Muscle of leg (tissue), 16 donors: ENCODE data around the gene NKX6-1. TPM values are rescaled to one million over a fixed set of nuclear protein-coding genes. Genes with fewer than 3 reads are reported as not detected.

ENCODE experiments used
- DNase-seq: peaks from one replicate; pipeline ENCODE4 v3.0.0; 2013
- H3K27ac ChIP-seq: one replicate; pipeline ENCODE4 v1.5.1; 2013; ENCODE audit warnings: mild to moderate bottlenecking, low read length, control low read depth
- H3K27me3 ChIP-seq: one replicate; pipeline ENCODE4 v1.6.1; 2013; ENCODE audit warnings: low read length; ENCODE audit not compliant: control insufficient read depth, insufficient read depth
- H3K36me3 ChIP-seq: one replicate; pipeline ENCODE4 v1.6.1; 2013; ENCODE audit warnings: low read length; ENCODE audit not compliant: control insufficient read depth, insufficient read depth
- H3K4me1 ChIP-seq: one replicate; pipeline ENCODE4 v1.6.1; 2013; ENCODE audit warnings: low read length; ENCODE audit not compliant: control insufficient read depth, insufficient read depth
- H3K4me3 ChIP-seq: one replicate; pipeline ENCODE4 v1.5.1; 2013; ENCODE audit warnings: low read length, control low read depth
- H3K9me3 ChIP-seq: replicated peaks from 2 replicates; pipeline ENCODE4 v1.6.1; 2013; ENCODE audit warnings: low read depth, low read length; ENCODE audit not compliant: control insufficient read depth
- WGBS: methylation state at CpG from one replicate; pipeline ENCODE4 v1.1.5; 2013; ENCODE audit warnings: missing lambda C conversion rate; ENCODE audit not compliant: insufficient coverage; 5-methylcytosine and 5-hydroxymethylcytosine counted together
- long read RNA-seq, 11 donors: transcript quantifications; one replicate each; lab custom pipeline, GENCODE V29; 2026
- polyA plus RNA-seq, 8 donors: library from polyadenylated mRNA; unstranded; fragments of 120-200 nt; gene quantifications; one replicate each; pipeline versions ENCODE4 v1.2.1 to v1.2.3, GENCODE V29; 2013; ENCODE audit warnings: inconsistent platforms in 1 of 8, low replicate concordance in 1 of 8; ENCODE audit not compliant: insufficient read length in 8 of 8, insufficient read depth in 1 of 8
- total RNA-seq: library from RNA; stranded (reverse); fragments of 120-200 nt; gene quantifications from one replicate; pipeline ENCODE4 v1.2.4, GENCODE V29; 2013

Gene NKX6-1
- total RNA-seq (not detected), polyA plus RNA-seq (under 1 TPM in 2 of 8 donors, not detected in 6; 0.05 to 0.23 TPM)
- long read RNA-seq, donor 1, result 0 reads
- long read RNA-seq, donor 2, result 0 reads
- long read RNA-seq, donor 3, result 0 reads
- long read RNA-seq, donor 4, result 0 reads
- long read RNA-seq, donor 5, result 0 reads
- long read RNA-seq, donor 6, result 0 reads
- long read RNA-seq, donor 7, result 0 reads
- long read RNA-seq, donor 8, result 0 reads
- long read RNA-seq, donor 9, result 0 reads
- long read RNA-seq, donor 10, result 0 reads
- long read RNA-seq, donor 11, result 0 reads

GRCh38 chr4:84498935-84499623 is at the start of gene NKX6-1:
TSS of gene NKX6-1 (minus strand) at chr4:84499292. CDS start at chr4:84498228, 1,064 bp downstream.
- peak; percentile 77 for DNase-seq
- Histone ChIP-seq H3K4me1 (peaks cover 30% of the 10 kb centered on the region), H3K9me3 (no peaks in the 10 kb centered on the region), H3K36me3 (no peaks in the 10 kb centered on the region), H3K27me3 (peaks cover 88% of the 10 kb centered on the region), H3K4me3 (peak within 1 kb of the TSS; percentile 37), H3K27ac (no peak within 1 kb of the TSS)
- under 1% methylated on average over 33 of the region's 47 CpGs for WGBS

GRCh38 chr4:84547211-84547610 is 48.1 kb upstream of the NKX6-1 start:
- no peaks in the 10 kb centered on the region for H3K4me1 ChIP-seq
- no peak overlapping the region for H3K4me3 ChIP-seq
- no peaks in the 10 kb centered on the region for H3K36me3 ChIP-seq
- H3K27ac ChIP-seq, result no peak overlapping the region
- H3K27me3 ChIP-seq, result peaks cover 2% of the 10 kb centered on the region
- no CpG with 5 or more reads among the region's 3 CpGs for WGBS
- no peak for DNase-seq
- no peaks in the 10 kb centered on the region for H3K9me3 ChIP-seq

GRCh38 chr4:84545093-84545492 is 46.0 kb upstream of the NKX6-1 start:
- Histone ChIP-seq H3K27ac (no peak overlapping the region), H3K36me3 (no peaks in the 10 kb centered on the region), H3K4me3 (no peak overlapping the region), H3K9me3 (no peaks in the 10 kb centered on the region), H3K27me3 (peaks cover 2% of the 10 kb centered on the region), H3K4me1 (no peaks in the 10 kb centered on the region)
- WGBS, result 100% methylated on average over 1 of the region's 5 CpGs
- DNase-seq, result no peak

- Histone ChIP-seq H3K36me3 (no peaks in the 10 kb centered on the region), H3K9me3 (no peaks in the 10 kb centered on the region), H3K4me3 (no peak overlapping the region), H3K4me1 (no peaks in the 10 kb centered on the region), H3K27me3 (peaks cover 2% of the 10 kb centered on the region), H3K27ac (no peak overlapping the region)
- WGBS, result no CpG with 5 or more reads among the region's 2 CpGs
- no peak for DNase-seq
Measured at GRCh38 chr4:84535901-84536300, 36.8 kb upstream of the NKX6-1 start.

GRCh38 chr4:84531689-84532088 is 32.6 kb upstream of the NKX6-1 start:
- H3K27ac ChIP-seq, result no peak overlapping the region
- DNase-seq, result no peak
- H3K36me3 ChIP-seq, result no peaks in the 10 kb centered on the region
- WGBS, result no CpG with 5 or more reads among the region's 2 CpGs
- H3K4me3 ChIP-seq, result no peak overlapping the region
- H3K9me3 ChIP-seq, result no peaks in the 10 kb centered on the region
- peaks cover 2% of the 10 kb centered on the region for H3K27me3 ChIP-seq
- H3K4me1 ChIP-seq, result no peaks in the 10 kb centered on the region

- no peaks in the 10 kb centered on the region for H3K9me3 ChIP-seq
- H3K27me3 ChIP-seq, result peaks cover 2% of the 10 kb centered on the region
- H3K36me3 ChIP-seq, result no peaks in the 10 kb centered on the region
- no peak overlapping the region for H3K4me3 ChIP-seq
- no peaks in the 10 kb centered on the region for H3K4me1 ChIP-seq
- no CpG with 5 or more reads among the region's 1 CpG for WGBS
- no peak for DNase-seq
- H3K27ac ChIP-seq, result no peak overlapping the region
Measured at GRCh38 chr4:84530871-84531270, 31.8 kb upstream of the NKX6-1 start.

GRCh38 chr4:84530454-84530853 is 31.4 kb upstream of the NKX6-1 start:
- no peaks in the 10 kb centered on the region for H3K9me3 ChIP-seq
- WGBS, result no CpG with 5 or more reads among the region's 1 CpG
- no peak overlapping the region for H3K27ac ChIP-seq

GRCh38 chr4:84529169-84529751 is 30.2 kb upstream of the NKX6-1 start:
- Histone ChIP-seq H3K27me3 (peaks cover 2% of the 10 kb centered on the region), H3K36me3 (no peaks in the 10 kb centered on the region), H3K4me1 (no peaks in the 10 kb centered on the region), H3K27ac (no peak overlapping the region), H3K4me3 (no peak overlapping the region), H3K9me3 (no peaks in the 10 kb centered on the region)
- DNase-seq, result peak; percentile 14
- WGBS, result no CpG with 5 or more reads among the region's 2 CpGs

More at GRCh38 chr4:84530454-84530853, 31.4 kb upstream of the NKX6-1 start:
- no peak overlapping the region for H3K4me3 ChIP-seq
- no peaks in the 10 kb centered on the region for H3K36me3 ChIP-seq
- no peak for DNase-seq
- H3K4me1 ChIP-seq, result no peaks in the 10 kb centered on the region
- peaks cover 2% of the 10 kb centered on the region for H3K27me3 ChIP-seq

- Histone ChIP-seq H3K9me3 (no peaks in the 10 kb centered on the region), H3K27ac (no peak overlapping the region), H3K4me1 (no peaks in the 10 kb centered on the region), H3K4me3 (no peak overlapping the region), H3K27me3 (peaks cover 2% of the 10 kb centered on the region), H3K36me3 (no peaks in the 10 kb centered on the region)
- DNase-seq, result no peak
Measured at GRCh38 chr4:84527391-84527790, 28.3 kb upstream of the NKX6-1 start.

- no peaks in the 10 kb centered on the region for H3K36me3 ChIP-seq
- H3K4me3 ChIP-seq, result no peak overlapping the region
- H3K9me3 ChIP-seq, result no peaks in the 10 kb centered on the region
- WGBS, result no CpG with 5 or more reads among the region's 2 CpGs
- H3K27ac ChIP-seq, result no peak overlapping the region
- no peaks in the 10 kb centered on the region for H3K4me1 ChIP-seq
- no peak for DNase-seq
- H3K27me3 ChIP-seq, result peaks cover 2% of the 10 kb centered on the region
Measured at GRCh38 chr4:84515075-84515474, 16.0 kb upstream of the NKX6-1 start.
